GM19397 (cell line): ENCODE data around the gene ABCA1.
"Not testable (repeated sequence)": the region's sequence is repeated elsewhere in the genome, so short reads cannot be mapped to it uniquely, and the experiment has no call there.

Experiments
- ATAC-seq: cut with Tn5 transposase; IDR thresholded peaks from one replicate; pipeline ENCODE4 v1.9.1; 2021; ENCODE audit warnings: mild to moderate bottlenecking, moderate library complexity; ENCODE audit not compliant: unreplicated experiment

The ABCA1 gene

DNA sequence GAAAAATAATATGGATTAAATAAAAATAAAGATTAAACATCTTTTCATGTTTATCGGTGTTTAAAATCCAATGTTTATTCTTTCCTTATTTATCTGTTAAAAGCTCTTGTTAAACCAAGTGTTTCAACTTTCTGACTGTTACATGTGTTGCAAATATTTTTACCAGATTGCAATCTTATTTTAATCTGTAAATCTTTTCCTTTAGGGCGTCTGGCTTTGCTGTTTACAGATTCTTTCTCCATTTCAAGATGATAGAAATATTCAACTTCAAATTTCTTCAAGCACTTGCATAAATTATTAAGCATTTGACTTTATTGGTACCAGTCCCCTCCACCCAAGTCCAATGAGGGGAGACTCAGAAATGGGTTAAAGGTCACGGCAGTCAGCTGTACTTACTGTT lies 16.9 kb upstream of the ABCA1 start:
- no peak for ATAC-seq

DNA sequence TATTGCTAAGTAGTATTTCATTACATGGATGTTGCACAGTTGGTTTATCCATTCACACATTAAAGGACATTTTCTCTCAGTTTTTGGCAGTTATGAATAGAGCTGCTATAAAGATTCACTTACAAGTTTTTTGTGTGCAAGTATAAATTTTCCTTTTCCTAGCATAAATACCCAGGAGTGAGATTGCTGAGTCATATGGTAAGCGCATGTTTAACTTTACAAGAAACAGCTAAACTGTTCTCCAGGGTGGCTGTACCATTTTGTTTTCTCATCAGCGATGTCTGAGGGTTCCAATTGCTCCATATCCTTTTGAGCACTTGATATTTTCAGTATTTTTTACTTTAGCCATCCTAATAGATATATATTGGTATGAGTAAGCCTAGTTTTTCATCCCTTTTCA lies 16.4 kb upstream of the ABCA1 start:
- no peak for ATAC-seq

DNA sequence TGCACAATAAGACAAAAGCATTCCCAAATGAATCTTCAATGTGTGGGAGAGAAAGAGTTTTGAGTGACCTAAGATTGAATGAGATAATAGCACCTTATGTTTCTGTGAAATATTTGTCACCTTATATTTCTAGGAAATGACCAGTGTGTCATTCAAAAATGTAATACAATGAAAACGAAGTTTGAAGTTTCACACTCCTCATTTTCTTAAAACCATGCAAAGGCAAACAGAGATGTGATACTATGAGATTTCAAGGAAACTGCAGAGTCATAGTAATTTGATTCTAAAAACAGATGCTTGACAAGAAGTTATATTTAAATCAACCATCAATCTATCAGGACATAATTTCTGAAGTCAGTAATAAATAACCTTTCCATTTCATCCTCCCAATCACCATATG lies 13.6 kb upstream of the ABCA1 start:
- ATAC-seq: no peak

DNA sequence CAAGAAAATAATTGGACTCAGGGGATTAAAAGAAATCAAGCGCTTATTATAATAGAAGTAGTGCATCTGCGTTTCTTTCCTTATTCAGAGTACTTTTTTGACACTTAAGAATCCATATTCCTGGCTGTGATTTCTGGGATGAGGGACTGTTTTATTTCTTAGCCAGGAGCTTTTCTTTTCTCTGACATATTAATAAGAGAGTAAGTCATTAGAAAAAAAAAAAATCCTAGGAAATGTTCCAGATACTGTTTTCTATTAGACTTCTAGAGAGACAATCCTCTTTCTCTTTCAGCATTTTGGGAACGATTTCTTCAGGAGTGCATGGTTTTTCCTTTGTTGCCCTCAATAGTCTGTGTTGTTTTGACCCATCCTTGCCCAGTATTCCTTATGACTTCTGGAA lies 8.3 kb upstream of the ABCA1 start:
- no peak for ATAC-seq

DNA sequence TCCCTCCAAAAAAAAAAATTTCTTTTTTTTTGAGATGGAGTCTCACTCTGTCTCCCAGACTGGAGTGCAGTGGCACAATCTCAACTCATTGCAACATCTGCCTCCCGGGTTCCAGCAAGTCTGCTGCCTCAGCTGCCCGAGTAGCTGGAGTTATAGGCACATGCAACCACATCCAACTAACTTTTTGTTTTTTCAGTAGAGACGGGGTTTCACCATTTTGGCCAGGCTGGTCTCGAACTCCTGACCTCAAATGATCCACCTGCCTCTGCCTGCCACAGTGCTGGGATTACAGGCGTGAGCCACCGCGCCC lies 7.5 kb upstream of the ABCA1 start:
- ATAC-seq: not testable (repeated sequence)

DNA sequence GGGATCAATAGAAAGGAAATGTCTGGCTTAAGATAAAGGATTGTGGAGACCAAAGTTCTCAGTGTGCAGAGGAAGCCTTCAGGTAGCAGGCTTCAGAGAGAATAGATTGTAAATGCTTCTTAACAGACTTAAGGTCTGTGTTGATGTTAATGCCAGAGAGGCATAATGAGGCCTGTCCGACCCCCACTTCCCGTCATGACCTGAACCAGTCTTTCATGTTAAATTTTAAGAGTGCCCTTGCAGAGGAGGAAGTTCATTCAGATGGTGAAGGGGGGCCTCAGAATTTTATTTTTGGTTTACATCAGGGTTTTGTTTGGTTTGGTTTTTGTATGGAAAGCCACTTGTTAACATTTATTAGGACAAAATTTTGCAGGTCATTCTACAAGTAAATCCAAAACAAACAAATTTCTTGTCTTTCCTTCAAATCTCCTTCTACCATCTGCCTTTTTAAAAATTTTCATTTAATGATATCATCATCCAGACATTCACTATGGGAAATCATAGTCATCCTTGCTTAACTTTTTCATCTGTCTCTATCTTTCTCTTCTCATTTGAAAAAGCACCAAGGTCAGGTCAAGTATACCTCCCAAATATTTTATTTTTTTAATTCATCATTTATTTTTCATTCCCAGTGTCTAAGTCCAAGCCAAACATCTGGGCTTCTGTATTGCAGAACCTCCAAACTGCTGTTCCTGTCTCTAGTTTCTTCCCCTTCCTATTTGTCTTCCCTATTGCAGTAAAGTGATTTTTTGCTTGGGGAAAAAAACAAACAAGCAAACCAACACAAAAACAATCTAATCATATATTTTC lies 6.9 kb upstream of the ABCA1 start:
- ATAC-seq: no peak

DNA sequence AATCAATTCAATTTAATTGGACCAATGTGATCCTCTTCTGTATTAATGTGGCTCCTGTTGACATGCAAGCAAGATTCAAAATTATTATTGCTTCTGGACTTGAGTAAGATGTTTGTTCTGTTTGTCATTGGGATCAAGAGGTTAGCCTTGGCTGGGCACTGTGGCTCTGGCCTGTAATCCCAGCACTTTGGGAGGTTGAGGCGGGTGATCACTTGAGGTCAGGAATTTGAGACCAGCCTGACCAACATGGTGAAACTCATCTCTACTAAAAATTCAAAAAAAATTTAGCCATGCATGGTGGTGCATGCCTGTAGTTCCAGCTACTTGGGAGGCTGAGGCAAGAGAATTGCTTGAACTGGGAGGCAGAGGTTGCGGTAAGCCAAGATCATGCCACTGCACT lies 5.1 kb upstream of the ABCA1 start:
- not testable (repeated sequence) for ATAC-seq

DNA sequence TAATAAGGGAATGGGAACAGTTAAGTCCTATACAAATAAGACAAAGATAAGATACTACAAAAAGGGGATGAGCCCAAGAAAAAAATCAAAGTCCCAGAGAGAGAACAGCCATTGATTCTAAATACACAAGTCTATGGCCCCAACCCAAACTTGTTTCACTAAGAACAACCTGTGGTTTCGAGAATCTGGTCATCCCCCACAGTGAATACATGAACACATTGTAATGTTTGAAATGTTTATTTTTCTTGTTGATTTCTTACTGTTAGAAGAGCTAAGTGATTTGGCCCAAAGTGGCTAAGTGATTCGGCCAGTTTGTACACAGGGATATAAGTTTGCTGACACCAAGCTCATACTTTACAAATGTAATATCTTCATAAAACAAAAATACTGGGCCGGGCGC lies 3.3 kb upstream of the ABCA1 start:
- ATAC-seq: no peak

DNA sequence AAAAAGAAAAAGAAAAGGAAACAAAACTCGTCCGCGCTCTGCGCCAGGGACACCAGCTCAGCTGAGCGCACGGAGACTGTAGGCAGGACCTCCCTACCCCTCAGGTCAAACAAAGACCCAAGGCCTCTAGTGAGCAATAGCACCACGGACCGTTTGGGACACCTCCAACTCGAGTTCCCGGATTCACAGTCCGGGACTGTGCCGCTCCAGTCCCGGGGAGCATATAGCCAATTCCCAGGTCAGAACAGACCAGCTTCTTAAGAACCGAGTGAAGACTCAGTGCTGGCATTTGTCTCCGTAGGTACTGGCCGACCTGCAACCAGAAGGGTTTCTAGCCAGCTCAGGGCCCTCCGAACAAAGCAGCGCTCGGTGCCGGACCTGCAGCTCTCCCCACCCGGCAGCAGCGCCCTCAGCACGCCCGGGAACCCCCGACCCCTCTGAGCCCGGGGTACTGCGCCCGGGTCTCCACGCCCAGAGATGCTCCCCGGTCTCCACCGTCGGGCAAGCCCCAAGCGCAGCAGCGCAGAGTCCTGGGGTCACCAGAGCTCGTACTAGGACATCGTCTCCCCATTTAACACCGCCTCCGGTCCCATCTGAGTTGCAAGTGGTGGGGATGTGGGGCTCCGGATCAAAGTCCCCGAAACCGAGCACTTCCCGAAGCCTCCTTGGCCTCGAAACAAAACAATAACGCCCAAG lies 591 bp downstream of the ABCA1 start:
- ATAC-seq: peak; percentile 24

DNA sequence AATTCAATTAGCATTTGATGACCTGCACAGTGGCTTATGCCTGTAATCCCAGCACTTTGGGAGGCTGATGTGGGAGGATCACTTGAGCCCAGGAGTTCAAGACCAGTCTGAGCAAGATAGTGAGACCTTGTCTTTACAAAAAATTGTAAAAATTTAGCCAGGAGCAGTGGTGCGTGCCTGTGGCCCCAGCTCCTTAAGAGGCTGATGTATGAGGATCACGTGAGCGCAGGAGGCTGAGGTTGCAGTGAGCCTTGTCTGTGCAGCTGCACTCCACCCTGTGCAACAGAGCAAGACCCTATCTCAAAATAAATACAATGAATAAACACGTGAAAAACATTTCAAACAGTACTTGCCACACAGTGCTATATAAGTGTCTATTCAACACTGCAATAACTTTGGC lies 4.2 kb downstream of the ABCA1 start:
- peak; percentile 59 for ATAC-seq

DNA sequence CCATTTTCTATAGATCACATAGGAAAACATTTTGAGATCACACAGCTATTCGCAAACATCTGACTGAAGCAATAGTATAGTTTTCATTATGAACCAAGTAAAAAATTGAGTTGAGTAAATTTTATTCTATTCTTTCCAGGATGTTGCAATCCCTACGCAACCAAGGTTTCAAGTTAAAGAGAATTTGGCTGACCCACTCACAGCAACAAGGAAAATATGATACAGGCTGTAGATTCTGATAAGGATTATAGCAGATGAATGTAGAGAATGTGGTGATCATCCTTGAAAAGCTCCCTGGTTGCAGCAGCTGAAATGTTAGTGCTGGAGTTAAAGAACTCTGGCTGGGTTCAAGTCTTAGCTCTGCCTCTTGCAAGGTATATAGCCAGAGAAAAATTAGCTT lies 4.7 kb downstream of the ABCA1 start:
- no peak for ATAC-seq

DNA sequence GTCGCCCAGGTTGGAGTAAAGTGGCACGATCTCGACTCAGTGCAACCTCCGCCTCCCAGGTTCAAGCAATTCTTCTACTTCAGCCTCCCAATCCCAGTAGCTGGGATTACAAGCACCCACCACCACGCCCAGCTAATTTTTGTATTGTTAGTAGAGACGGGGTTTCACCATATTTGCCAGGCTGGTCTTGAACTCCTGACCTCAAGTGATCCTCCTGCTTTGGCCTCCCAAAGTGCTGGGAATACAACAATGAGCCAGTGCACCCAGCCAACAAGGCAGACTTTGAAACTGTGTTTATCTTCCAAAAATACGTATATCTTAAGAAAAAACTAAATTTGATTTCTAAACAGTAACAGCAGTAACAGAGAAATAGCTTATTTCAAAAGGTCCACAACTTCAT lies 5.2 kb downstream of the ABCA1 start:
- ATAC-seq: not testable (repeated sequence)

DNA sequence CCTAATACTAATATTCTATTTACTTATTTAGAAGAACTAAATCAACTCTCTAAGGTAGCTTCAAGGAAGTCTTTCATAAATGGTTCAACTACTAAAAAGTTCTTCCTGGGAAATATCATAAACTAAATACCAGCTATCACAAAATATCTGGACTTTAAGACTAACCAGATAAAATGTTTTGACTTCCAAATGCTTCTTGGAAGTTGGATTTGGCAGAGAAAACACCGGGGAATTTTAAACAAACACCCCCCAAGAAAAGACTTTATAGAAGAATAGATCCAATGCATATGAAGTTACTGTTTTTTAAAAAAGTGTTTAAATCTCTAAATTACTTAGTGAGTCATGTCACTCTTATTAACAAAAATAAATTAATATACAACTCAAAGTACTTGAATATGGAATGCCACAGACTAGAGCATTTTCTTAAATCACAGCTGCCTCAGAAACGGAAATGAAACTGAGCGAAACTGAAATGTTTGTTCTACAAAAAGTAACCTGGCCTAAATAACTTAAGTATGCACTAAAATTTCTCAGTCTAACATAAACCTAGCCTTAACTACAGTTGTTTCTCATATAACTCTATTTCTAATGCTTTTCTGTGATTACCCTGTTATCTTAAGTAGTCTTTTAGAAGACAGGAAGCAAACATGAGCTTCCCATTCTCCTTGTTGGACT lies 6.8 kb downstream of the ABCA1 start:
- ATAC-seq: peak; percentile 51

DNA sequence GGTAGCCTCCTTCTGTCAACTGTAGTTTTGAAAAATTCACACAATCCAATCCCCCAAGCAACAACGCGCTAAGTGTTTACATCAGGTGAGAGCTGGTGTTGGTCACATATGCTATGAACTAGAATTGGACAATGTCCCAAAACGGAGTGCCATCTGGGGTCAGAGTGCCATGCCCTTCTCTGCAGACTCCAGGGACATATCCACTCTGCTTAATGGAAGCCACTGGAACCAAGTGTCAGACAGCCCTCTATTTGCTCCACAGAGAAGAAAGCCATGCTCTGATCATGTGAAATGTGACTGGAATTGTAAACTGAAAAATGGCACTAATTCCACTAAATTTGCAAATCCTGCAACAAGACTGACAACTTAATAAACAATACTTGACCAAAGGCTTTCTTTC lies 12.2 kb downstream of the ABCA1 start:
- no peak for ATAC-seq

DNA sequence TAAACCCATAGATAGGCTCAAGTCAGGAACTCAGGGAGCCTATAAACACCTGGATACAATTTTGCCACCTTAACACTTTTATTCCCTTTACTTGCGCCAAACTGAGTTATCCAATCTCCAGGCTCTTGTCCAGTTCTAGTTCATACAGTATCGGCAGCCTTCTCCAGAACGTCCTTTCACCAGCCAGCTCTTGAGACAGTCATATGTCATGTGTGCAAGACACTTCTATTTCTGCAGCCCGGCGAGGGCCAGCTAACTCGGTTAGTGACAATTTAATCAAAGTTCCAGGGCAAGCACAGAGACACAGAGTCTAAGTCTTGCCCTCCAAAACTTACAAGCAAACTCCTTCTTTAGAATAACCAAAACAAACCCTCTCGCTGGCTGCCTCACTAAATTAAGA lies 12.9 kb downstream of the ABCA1 start:
- ATAC-seq: no peak

DNA sequence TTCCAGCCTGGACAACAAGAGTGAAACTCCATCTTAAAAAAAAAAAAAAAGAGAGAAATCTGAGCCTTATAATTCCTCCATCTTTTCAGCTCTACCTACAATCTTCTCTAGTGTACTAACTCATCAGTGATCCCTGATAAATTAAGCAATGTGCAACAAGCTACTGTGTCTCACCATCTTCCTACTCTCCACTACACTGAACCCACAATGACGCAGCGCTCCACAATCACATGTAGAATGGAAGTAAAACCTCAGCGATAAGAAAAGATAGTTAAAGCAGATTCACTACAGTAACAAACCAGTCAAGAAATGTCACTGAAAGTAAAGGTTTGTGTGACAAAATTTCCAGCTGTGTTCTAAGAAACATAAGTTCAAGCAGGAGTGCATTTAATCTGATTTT lies 13.5 kb downstream of the ABCA1 start:
- no peak for ATAC-seq

DNA sequence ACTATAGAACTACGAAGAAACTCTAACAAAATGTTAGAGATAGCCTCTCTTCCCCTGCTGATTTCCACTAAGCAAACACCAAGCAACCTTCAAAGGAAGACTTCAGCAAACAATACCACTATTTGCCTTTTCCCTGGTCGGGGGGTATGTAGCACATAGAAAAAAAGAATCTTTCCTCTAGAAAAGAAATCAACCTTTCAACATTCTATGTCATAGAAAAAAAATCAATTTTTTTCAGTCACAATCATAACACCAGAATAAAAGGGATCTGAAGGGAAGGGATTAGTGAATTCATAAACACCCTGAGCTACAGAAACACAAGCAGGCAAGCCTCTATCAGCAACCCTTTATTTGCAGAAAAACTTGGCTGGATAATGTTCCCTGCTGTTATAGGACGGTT lies 15.3 kb downstream of the ABCA1 start:
- ATAC-seq: no peak

DNA sequence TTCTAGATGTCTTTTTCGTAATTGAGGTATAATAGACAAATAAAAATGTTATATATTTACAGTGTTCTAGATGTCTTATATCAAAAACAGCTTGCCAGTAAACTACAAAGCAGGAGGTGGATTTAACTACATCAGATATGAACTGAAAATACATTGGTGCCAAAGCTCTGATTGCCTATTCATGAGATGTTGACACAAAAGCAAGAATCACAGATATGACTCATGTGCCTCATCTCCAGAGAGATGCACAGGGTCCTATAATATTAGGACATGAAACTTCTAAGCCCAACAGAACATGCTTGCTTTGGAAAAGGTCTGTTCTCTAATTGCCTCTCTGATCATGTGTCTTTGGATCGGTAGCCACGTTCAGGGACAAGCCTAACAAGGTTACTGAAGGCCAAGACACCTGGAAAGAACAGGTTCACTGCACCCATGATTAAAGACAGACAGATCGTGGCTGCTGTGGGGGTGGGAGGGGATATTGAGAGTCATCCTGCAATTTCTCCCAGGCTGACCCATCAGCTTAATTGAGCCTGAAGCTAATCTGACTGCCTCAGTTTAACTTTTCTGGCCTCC lies 16.8 kb downstream of the ABCA1 start:
- no peak for ATAC-seq

DNA sequence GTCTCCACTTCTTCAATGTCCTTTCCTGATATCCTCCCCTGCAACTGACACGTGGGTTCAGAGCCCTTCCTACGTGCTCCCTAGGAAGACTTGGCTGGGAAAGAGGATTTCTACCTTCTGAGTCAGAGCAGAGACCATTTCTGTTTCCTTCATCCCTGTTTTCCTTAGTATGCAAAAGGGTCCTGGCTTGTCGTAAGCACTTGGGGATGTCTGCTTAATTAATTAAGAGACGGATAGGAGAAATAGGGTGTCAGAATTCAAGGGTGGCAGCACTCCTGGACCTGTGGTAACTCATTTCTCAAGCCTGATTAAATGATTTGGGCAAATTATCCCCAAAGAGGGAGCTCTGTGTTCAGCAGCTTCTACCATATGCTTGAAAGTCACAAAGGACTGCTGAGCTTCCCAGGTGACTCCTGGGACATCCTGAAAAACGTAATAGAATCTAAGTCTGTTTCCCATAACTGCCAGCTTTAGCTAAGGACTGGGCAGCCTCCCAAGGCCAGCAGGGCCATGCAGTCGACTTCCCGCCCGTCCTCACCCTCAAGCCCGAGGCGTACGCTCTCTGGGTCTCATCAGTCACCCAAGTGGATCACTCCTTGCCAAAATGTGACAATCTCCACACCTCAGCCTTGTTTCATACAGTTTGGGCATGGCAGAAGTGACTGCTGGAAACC lies 20.5 kb downstream of the ABCA1 start:
- no peak for ATAC-seq

DNA sequence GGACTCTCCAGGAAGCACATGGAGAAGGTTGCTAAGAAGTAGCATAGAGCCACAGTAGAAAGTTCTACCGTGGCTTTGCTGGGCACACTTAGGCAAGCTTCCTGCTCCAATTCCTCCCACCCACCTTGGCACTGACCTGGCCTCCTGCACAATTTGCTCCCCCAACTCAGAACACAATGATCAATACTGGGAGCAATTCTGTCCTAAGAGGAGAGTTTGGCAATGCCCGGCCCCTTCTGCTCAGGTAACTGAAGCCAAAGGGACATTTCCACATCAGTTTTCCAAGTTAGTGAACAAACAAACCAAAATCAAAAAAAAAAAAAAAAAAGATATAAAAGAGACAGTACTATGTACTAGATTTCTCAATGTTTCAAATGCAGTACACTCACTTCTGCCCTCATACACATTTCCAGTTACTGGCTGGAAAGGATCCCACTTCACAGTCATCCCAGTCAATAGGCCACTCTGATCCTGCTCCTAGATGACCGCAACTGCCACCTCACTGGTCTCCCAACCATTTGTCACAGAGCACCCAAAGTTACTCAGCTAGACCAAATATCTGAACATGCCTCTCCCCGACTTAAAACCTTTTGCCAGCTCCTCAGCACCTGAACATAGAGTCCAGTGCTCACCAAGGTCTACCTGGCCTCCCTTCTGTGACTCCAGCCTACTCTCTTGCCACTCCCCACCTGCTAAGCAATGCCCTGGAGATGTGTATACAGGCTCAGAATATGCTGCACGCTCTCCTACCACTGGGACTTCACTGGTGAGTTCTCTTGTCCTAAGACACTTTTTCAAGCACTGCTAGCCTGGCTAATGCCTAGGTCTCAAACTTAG lies 21.3 kb downstream of the ABCA1 start:
- ATAC-seq: no peak
